HEK293 (cell line): ENCODE results near the gene C1orf174.

Experiments used
- CTCF ChIA-PET: fragments of 350-600 bp; formaldehyde crosslinking; extraction: SDS; loops from one replicate; lab custom pipeline; 2021; ENCODE audit warnings: antibody characterized with exemption; lab: Yijun Ruan, JAX
- POLR2A ChIA-PET: fragments of 300-600 bp; formaldehyde crosslinking; extraction: SDS; loops from one replicate; lab custom pipeline; 2020; ENCODE audit warnings: antibody characterized with exemption, inconsistent platforms; lab: Yijun Ruan, JAX
- H3K27ac ChIP-seq: fragments of 200-500 bp; sonication (Bioruptor generic); 2 replicates; pipeline ENCODE4 v1.5.1; 2014; ENCODE audit warnings: low read depth, low read length, control low read depth, inconsistent platforms; ENCODE audit errors: extremely low read depth
- H3K36me3 ChIP-seq, 2 experiments: fragments of 200-500 bp in 1 of 2; sonication (Bioruptor generic) in 1 of 2; 1 replicate in 1 of 2; 2 replicates in 1 of 2; pipeline ENCODE4 v1.5.1; 2014 to 2017; ENCODE audit warnings: inconsistent platforms in 2 of 2, low read length in 2 of 2; ENCODE audit not compliant: control insufficient read depth in 2 of 2, insufficient read depth in 1 of 2
- H3K4me1 ChIP-seq: fragments of 200-500 bp; sonication (Bioruptor generic); 2 replicates; pipeline ENCODE4 v1.5.1; 2014; ENCODE audit warnings: mild to moderate bottlenecking, low read length, inconsistent platforms; ENCODE audit not compliant: control insufficient read depth, insufficient read depth
- H3K4me3 ChIP-seq: 2 replicates; pipeline ENCODE4 v1.5.1; 2011; ENCODE audit warnings: low read depth, mild to moderate bottlenecking, control low read depth, low read length, moderate library complexity
- H3K9me3 ChIP-seq: fragments of 200-500 bp; sonication (Bioruptor generic); 2 replicates; pipeline ENCODE4 v1.5.1; 2014; ENCODE audit warnings: low read depth, low read length, inconsistent platforms; ENCODE audit not compliant: control insufficient read depth, insufficient read depth
- BCL11A ChIP-seq: fragments of 450-650 bp; formaldehyde crosslinking; IDR thresholded peaks from 2 replicates; pipeline ENCODE4 v1.5.1; 2016; ENCODE audit warnings: low read depth, missing biosample characterization, missing genetic modification characterization
- OVOL3 ChIP-seq: fragments of 450-650 bp; formaldehyde crosslinking; IDR thresholded peaks from 2 replicates; pipeline ENCODE4 v1.5.1; 2016; ENCODE audit warnings: missing biosample characterization, missing genetic modification characterization
- PRDM4 ChIP-seq: fragments of 450-650 bp; formaldehyde crosslinking; IDR thresholded peaks from 2 replicates; pipeline ENCODE4 v1.5.1; 2017; ENCODE audit warnings: missing biosample characterization, missing genetic modification characterization
- ZFP69B ChIP-seq: fragments of 450-650 bp; formaldehyde crosslinking; IDR thresholded peaks from 2 replicates; pipeline ENCODE4 v1.5.1; 2016; ENCODE audit warnings: missing biosample characterization, missing genetic modification characterization
- ZNF114 ChIP-seq: fragments of 450-650 bp; formaldehyde crosslinking; IDR thresholded peaks from 2 replicates; pipeline ENCODE4 v1.5.0; 2017; ENCODE audit warnings: missing biosample characterization, missing genetic modification characterization
- ZNF140 ChIP-seq: fragments of 450-650 bp; formaldehyde crosslinking; IDR thresholded peaks from 2 replicates; pipeline ENCODE4 v1.5.1; 2016; ENCODE audit warnings: missing biosample characterization, missing genetic modification characterization
- ZNF169 ChIP-seq: fragments of 450-650 bp; formaldehyde crosslinking; IDR thresholded peaks from 2 replicates; pipeline ENCODE4 v1.5.1; 2016; ENCODE audit warnings: missing biosample characterization, missing genetic modification characterization
- ZNF184 ChIP-seq: fragments of 450-650 bp; IDR thresholded peaks from 2 replicates; pipeline ENCODE4 v1.5.1; 2018; ENCODE audit warnings: missing biosample characterization, mild to moderate bottlenecking, missing genetic modification characterization
- ZNF324 ChIP-seq: fragments of 450-650 bp; formaldehyde crosslinking; IDR thresholded peaks from 2 replicates; pipeline ENCODE4 v1.5.1; 2016; ENCODE audit warnings: missing biosample characterization, missing genetic modification characterization
- ZNF48 ChIP-seq: fragments of 450-650 bp; formaldehyde crosslinking; IDR thresholded peaks from 2 replicates; pipeline ENCODE4 v1.5.1; 2016; ENCODE audit warnings: missing biosample characterization, missing genetic modification characterization
- ZNF521 ChIP-seq: fragments of 450-650 bp; formaldehyde crosslinking; IDR thresholded peaks from 2 replicates; pipeline ENCODE4 v1.5.1; 2017; ENCODE audit warnings: missing biosample characterization, mild to moderate bottlenecking, missing genetic modification characterization
- ZNF530 ChIP-seq: fragments of 450-650 bp; formaldehyde crosslinking; IDR thresholded peaks from 2 replicates; pipeline ENCODE4 v1.5.1; 2016; ENCODE audit warnings: low read depth, missing biosample characterization, missing genetic modification characterization
- ZNF610 ChIP-seq: fragments of 450-650 bp; formaldehyde crosslinking; IDR thresholded peaks from 2 replicates; pipeline ENCODE4 v1.5.1; 2016; ENCODE audit warnings: missing biosample characterization, missing genetic modification characterization, borderline replicate concordance
- ZSCAN30 ChIP-seq: fragments of 450-650 bp; IDR thresholded peaks from 2 replicates; pipeline ENCODE4 v1.5.1; 2018; ENCODE audit warnings: missing biosample characterization, mild to moderate bottlenecking, missing genetic modification characterization, moderate library complexity
- TF ChIP-seq, protein P1 (sequence below): fragments of 450-650 bp; formaldehyde crosslinking; IDR thresholded peaks from 2 replicates; pipeline ENCODE4 v1.5.1; 2016; ENCODE audit warnings: missing biosample characterization, missing genetic modification characterization, borderline replicate concordance

Gene C1orf174

DNA sequence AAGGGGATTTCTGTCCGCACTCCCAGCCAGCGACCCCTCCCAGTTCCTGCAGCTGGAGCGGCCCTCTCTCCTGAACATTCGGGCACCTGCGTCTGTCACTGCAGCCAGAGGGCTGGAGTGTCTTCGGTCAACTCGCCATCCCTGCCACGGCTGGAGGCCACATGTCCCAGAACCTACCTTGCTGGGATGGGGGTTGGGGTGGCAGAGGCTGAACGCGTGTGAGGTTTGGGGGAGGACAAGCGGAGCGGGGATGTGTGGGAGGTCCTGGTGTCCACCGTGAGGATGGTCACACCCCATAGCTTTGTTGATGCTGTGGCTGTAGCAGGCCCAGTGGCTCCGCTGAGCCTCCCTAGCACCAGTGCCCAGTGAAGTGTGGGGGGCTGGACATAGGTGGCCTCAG is 14.8 kb upstream of the C1orf174 start (continued):
- TF ChIP-seq OVOL3 (tag by site-specific recombination) = no peak

DNA sequence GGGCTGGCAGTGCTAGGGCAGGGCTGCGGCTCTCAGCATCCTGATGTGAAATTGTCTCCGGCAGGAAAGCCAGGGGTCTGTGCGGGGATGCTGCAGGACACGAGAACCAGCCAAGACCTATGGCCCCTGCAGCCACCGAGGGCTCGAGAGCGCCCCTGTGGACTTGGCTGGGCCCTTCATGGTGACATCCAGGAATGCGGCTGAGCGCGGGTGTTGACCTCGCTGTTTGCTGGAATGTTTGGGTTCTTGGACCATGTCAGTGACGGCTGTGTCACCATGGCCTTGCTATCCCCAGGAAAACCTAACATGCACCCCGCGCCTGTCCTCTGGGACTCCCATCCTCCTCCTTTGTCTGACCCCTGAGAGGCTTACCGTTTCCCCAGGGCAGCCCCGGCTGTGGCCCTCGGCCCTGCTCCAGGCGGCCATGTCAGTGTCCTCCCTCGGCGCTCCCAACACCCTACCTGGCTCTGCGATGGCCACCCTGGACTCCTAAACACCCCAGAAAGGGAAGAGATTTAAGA is 14.3 kb upstream of the C1orf174 start:
- CTCF ChIA-PET = interaction anchor here (0.6 kb wide), 1 partner anchor 250 kb away, joined by 3 read pairs; no protein-coding TSS in a partner anchor
- no peaks in the 10 kb centered on the region for H3K36me3 ChIP-seq
- H3K4me1 ChIP-seq = no peaks in the 10 kb centered on the region
- H3K4me3 ChIP-seq = no peak overlapping the region
- POLR2A ChIA-PET = no interaction called here
- H3K27ac ChIP-seq = no peak overlapping the region
- no peak for TF ChIP-seq ZNF184
- TF ChIP-seq ZFP69B (tag by site-specific recombination) = no peak
- TF ChIP-seq ZNF140 (tag by site-specific recombination) = no peak
- no peak for TF ChIP-seq ZNF324 (tag by site-specific recombination)
- H3K9me3 ChIP-seq = no peaks in the 10 kb centered on the region

DNA sequence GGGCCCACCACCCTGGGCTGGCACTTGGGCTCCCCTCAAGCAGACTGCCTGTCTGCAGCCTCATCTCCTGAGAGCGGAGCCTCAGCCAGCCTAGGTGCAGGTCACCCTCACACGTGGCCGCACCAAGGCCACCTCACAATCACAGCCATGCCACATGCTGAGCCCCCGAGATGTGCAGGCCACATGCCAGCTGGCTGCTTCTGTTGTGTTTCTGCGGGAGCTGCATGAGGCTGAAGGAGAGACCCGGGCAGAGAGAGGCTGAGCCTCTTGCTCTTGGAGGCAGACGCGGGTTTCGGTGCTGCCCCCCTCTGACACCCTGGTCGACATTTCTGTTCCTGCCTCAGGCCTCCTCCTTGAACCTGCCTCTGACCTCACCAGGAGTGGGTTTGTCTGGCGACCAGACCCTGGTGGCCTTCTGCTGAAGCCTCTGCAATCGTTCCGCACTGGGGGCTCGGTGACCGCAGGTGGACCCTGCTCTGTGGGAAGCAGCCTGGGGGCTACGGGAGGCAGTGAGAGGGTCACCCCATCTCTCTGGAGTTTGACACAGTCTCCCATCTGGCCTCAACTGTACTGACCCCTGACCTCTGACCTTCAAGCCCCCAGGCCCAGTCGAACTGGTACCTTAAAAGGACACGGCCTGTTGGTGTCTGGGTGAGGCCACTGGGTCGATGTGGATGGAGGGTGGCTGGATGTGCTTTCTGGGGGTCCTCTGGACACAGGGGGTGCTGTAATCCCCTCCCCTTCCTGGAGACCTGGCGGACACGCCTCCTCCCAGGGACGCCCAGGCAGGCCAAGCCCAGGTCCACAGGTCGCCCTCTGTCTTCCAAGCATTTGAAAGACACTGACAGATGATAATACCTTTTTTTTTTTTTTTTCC is 13.0 kb upstream of the C1orf174 start:
- Histone ChIP-seq H3K36me3 (no peaks in the 10 kb centered on the region), H3K4me1 (no peaks in the 10 kb centered on the region), H3K27ac (no peak overlapping the region), H3K4me3 (no peak overlapping the region), H3K9me3 (no peaks in the 10 kb centered on the region)
- CTCF ChIA-PET = interaction anchor here (0.7 kb wide), 1 partner anchor 530 kb away, joined by 3 read pairs; no protein-coding TSS in a partner anchor
- TF ChIP-seq ZNF48 (tag by site-specific recombination) (no peak), ZNF169 (tag by site-specific recombination) (no peak), PRDM4 (tag by site-specific recombination) (no peak), ZNF521 (tag by site-specific recombination) (no peak), ZNF530 (no peak), ZNF114 (tag by site-specific recombination) (no peak), BCL11A (0 out of 2 replicates have a peak, but pooled peaks have one; percentile 39)
- POLR2A ChIA-PET = interaction anchor here (0.7 kb wide), 1 partner anchor 411 kb away, joined by 7 read pairs; no protein-coding TSS in a partner anchor

- Histone ChIP-seq H3K4me1 (no peaks in the 10 kb centered on the region), H3K36me3 (no peaks in the 10 kb centered on the region), H3K9me3 (no peaks in the 10 kb centered on the region), H3K27ac (no peak overlapping the region), H3K4me3 (no peak overlapping the region)
- ChIA-PET POLR2A (no interaction called here), CTCF (interaction anchor here (1.0 to 1.1 kb wide), 2 partner anchors 9 to 1834 kb away, joined by 3 to 6 read pairs; no protein-coding TSS in a partner anchor)
- TF ChIP-seq ZSCAN30 = no peak
- TF ChIP-seq ZNF610 (tag by site-specific recombination) = no peak
- TF ChIP-seq, protein P1, sequence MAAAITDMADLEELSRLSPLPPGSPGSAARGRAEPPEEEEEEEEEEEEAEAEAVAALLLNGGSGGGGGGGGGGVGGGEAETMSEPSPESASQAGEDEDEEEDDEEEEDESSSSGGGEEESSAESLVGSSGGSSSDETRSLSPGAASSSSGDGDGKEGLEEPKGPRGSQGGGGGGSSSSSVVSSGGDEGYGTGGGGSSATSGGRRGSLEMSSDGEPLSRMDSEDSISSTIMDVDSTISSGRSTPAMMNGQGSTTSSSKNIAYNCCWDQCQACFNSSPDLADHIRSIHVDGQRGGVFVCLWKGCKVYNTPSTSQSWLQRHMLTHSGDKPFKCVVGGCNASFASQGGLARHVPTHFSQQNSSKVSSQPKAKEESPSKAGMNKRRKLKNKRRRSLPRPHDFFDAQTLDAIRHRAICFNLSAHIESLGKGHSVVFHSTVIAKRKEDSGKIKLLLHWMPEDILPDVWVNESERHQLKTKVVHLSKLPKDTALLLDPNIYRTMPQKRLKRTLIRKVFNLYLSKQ = no peak
Measured at GRCh38 chr1:3911981-3912808, 12.1 kb upstream of the C1orf174 start.
